H1 (cell line): Measurements from ENCODE around the gene RAD51B.

Experiments
- CEBPB ChIP-seq: IDR thresholded peaks from 2 replicates; pipeline ENCODE4 v1.6.1; 2012; ENCODE audit warnings: low read depth, low read length
- FOSL1 ChIP-seq: IDR thresholded peaks from 2 replicates; pipeline ENCODE4 v1.6.1; 2011; ENCODE audit warnings: mild to moderate bottlenecking, low read depth, low read length, moderate library complexity; ENCODE audit not compliant: insufficient read depth
- NRF1 ChIP-seq: IDR thresholded peaks from 2 replicates; pipeline ENCODE4 v1.6.1; 2011; ENCODE audit warnings: mild to moderate bottlenecking, low read depth, low read length, improper control_type of control experiment
- PHF8 ChIP-seq: fragments of 200-600 bp; sonication (generic); conservative IDR thresholded peaks from 2 replicates; pipeline ENCODE4 v1.7.1; 2012; ENCODE audit warnings: low read depth, mild to moderate bottlenecking, inconsistent platforms, low read length, moderate library complexity
- POLR2A ChIP-seq, 2 experiments: IDR thresholded peaks; 1 replicate in 1 of 2; 2 replicates in 1 of 2; pipeline ENCODE4 v1.6.1; 2011; ENCODE audit warnings: low read depth in 2 of 2, low read length in 2 of 2, mild to moderate bottlenecking in 2 of 2; ENCODE audit errors: control extremely low read depth in 1 of 2
- POLR2AphosphoS5 ChIP-seq: IDR thresholded peaks from 2 replicates; pipeline ENCODE4 v1.6.1; 2011; ENCODE audit warnings: low read depth, low read length
- RFX5 ChIP-seq: IDR thresholded peaks from 2 replicates; pipeline ENCODE4 v1.6.1; 2011; ENCODE audit warnings: low read depth, low read length, improper control_type of control experiment, borderline replicate concordance
- ZNF274 ChIP-seq: IDR thresholded peaks from 2 replicates; pipeline ENCODE4 v1.7.0; 2012; ENCODE audit warnings: low read length, borderline replicate concordance; ENCODE audit errors: extremely low read depth
- TF ChIP-seq, protein P1 (sequence below), 3 experiments: IDR thresholded peaks; 1 replicate in 2 of 3; 2 replicates in 1 of 3; pipeline versions ENCODE4 v1.5.1 to v1.6.1; 2011; ENCODE audit warnings: low read length in 3 of 3, mild to moderate bottlenecking in 3 of 3, inconsistent platforms in 2 of 3, low read depth in 1 of 3, moderate library complexity in 1 of 3; ENCODE audit not compliant: insufficient read depth in 1 of 3; ENCODE audit errors: control extremely low read depth in 1 of 3
- TF ChIP-seq, protein P2 (sequence below): IDR thresholded peaks from 2 replicates; pipeline ENCODE4 v1.6.1; 2012; ENCODE audit warnings: low read length, inconsistent platforms
- TF ChIP-seq, protein P3 (sequence below): IDR thresholded peaks from 2 replicates; pipeline ENCODE4 v1.6.1; 2011; ENCODE audit warnings: low read depth, mild to moderate bottlenecking, low read length; ENCODE audit not compliant: insufficient read depth

DNA sequence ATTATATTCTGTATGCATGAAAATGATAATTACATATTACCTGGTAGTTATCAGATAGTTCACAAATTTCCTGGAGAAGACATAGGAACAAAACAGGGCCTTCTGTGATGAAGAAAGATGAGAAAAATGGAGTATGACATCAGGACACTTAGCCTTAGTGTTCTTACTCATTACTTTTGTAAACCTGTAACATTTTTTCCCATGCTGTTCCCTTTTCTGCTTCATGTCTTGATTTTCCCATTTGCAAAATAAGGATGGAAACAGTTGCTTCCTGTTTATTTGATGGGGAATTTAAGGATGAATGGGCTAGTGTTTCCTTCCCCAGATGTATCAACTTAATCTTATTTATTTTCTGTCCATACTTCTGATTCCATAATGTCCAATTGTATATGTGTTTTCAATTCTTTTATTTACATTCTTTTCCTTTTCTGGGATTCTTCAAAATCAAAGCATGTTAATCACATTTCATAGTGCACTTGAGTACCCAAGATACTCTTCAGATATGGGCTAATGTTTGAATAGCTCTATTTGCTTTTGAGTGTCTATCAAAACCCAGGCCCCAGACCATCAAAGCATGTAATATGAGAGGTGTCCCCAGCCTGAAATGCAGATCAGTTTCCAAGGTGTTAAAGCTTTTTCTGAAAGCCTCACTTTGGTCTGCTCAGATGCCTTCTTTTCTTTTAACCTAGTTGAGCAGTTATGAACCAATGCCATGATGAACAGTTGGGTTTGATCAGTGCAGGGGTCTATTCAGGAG, 260.5 kb downstream of the RAD51B start:
- no peak for TF ChIP-seq NRF1
- TF ChIP-seq, protein P1, sequence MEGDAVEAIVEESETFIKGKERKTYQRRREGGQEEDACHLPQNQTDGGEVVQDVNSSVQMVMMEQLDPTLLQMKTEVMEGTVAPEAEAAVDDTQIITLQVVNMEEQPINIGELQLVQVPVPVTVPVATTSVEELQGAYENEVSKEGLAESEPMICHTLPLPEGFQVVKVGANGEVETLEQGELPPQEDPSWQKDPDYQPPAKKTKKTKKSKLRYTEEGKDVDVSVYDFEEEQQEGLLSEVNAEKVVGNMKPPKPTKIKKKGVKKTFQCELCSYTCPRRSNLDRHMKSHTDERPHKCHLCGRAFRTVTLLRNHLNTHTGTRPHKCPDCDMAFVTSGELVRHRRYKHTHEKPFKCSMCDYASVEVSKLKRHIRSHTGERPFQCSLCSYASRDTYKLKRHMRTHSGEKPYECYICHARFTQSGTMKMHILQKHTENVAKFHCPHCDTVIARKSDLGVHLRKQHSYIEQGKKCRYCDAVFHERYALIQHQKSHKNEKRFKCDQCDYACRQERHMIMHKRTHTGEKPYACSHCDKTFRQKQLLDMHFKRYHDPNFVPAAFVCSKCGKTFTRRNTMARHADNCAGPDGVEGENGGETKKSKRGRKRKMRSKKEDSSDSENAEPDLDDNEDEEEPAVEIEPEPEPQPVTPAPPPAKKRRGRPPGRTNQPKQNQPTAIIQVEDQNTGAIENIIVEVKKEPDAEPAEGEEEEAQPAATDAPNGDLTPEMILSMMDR (IDR thresholded peaks at IDR 0.05; ENCODE audit: control extremely low read depth in 1 of 3, insufficient read depth in 1 of 3, low read depth in 1 of 3, low read length in 3 of 3) = no peak
- TF ChIP-seq, protein P2, sequence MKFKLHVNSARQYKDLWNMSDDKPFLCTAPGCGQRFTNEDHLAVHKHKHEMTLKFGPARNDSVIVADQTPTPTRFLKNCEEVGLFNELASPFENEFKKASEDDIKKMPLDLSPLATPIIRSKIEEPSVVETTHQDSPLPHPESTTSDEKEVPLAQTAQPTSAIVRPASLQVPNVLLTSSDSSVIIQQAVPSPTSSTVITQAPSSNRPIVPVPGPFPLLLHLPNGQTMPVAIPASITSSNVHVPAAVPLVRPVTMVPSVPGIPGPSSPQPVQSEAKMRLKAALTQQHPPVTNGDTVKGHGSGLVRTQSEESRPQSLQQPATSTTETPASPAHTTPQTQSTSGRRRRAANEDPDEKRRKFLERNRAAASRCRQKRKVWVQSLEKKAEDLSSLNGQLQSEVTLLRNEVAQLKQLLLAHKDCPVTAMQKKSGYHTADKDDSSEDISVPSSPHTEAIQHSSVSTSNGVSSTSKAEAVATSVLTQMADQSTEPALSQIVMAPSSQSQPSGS = no peak
- no peak for TF ChIP-seq RFX5
- TF ChIP-seq POLR2AphosphoS5 = no peak
- no peak for TF ChIP-seq POLR2A (IDR thresholded peaks at IDR 0.05; ENCODE audit: control extremely low read depth in 1 of 2, low read depth in 2 of 2, low read length in 2 of 2)
- TF ChIP-seq PHF8 = no peak
- no peak for TF ChIP-seq CEBPB
- TF ChIP-seq FOSL1 = no peak
- no peak for TF ChIP-seq ZNF274
- TF ChIP-seq, protein P3, sequence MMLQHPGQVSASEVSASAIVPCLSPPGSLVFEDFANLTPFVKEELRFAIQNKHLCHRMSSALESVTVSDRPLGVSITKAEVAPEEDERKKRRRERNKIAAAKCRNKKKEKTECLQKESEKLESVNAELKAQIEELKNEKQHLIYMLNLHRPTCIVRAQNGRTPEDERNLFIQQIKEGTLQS = no peak
